MCF 10A (cell line): Measurements from ENCODE around the gene RIC3. TPM values are rescaled to one million over a fixed set of nuclear protein-coding genes. Genes with fewer than 3 reads are reported as not detected.

Source experiments
- BruUV-seq: library from RNA; stranded (reverse); fragments of 400-500 nt; replicated peaks from 2 replicates; lab custom pipeline; 2021; lab: Mats Ljungman, UMichigan
- CTCF ChIA-PET: fragments of 300-600 bp; sonication (Branson Sonifier 250); formaldehyde crosslinking; extraction: SDS; loops from one replicate; lab custom pipeline; 2021; ENCODE audit warnings: antibody characterized with exemption, inconsistent platforms; lab: Yijun Ruan, JAX
- POLR2A ChIA-PET: fragments of 300-600, 350-650 bp; sonication (Branson Sonifier 250); formaldehyde crosslinking; extraction: SDS; loops from one replicate; lab custom pipeline; 2020; ENCODE audit warnings: antibody characterized with exemption, inconsistent platforms; lab: Yijun Ruan, JAX
- DNase-seq: peaks from one replicate; pipeline ENCODE4 v3.0.0-alpha.2; 2018; ENCODE audit not compliant: unreplicated experiment
- H3K27ac Mint-ChIP-seq: one replicate; pipeline ENCODE4 v1.8.0; 2022; ENCODE audit warnings: mild to moderate bottlenecking, low read depth, mixed read lengths; ENCODE audit not compliant: unreplicated experiment
- H3K27me3 Mint-ChIP-seq: one replicate; pipeline ENCODE4 v1.8.0; 2022; ENCODE audit warnings: mixed read lengths; ENCODE audit not compliant: insufficient read depth, unreplicated experiment
- H3K36me3 Mint-ChIP-seq: one replicate; pipeline ENCODE4 v1.8.0; 2022; ENCODE audit warnings: mild to moderate bottlenecking, moderate library complexity, mixed read lengths; ENCODE audit not compliant: insufficient read depth, unreplicated experiment
- H3K4me1 Mint-ChIP-seq: one replicate; pipeline ENCODE4 v1.8.0; 2022; ENCODE audit warnings: mixed read lengths; ENCODE audit not compliant: insufficient read depth, unreplicated experiment
- H3K4me3 Mint-ChIP-seq: one replicate; pipeline ENCODE4 v1.8.0; 2022; ENCODE audit warnings: mild to moderate bottlenecking, moderate library complexity, mixed read lengths; ENCODE audit not compliant: unreplicated experiment
- H3K9me3 Mint-ChIP-seq: one replicate; pipeline ENCODE4 v1.8.0; 2022; ENCODE audit warnings: mixed read lengths; ENCODE audit not compliant: unreplicated experiment
- intact Hi-C: fragments of 100-400 bp; cut with micrococcal nuclease; formaldehyde crosslinking; loops from 2 replicates; pipeline ENCODE4 v1.14.1; 2022
- total RNA-seq: library from RNA; stranded (reverse); gene quantifications from 2 replicates; pipeline ENCODE4 v1.2.3, GENCODE V29; 2022
- TF ChIP-seq, protein P1 (sequence below): fragments of 200-600 bp; IDR thresholded peaks from one replicate; pipeline ENCODE4 v1.8.0; 2022; ENCODE audit warnings: antibody characterized with exemption, mild to moderate bottlenecking; ENCODE audit not compliant: unreplicated experiment

RIC3 gene
- total RNA-seq, 1 experiment from 2014 or later: 0.65 TPM

DNA sequence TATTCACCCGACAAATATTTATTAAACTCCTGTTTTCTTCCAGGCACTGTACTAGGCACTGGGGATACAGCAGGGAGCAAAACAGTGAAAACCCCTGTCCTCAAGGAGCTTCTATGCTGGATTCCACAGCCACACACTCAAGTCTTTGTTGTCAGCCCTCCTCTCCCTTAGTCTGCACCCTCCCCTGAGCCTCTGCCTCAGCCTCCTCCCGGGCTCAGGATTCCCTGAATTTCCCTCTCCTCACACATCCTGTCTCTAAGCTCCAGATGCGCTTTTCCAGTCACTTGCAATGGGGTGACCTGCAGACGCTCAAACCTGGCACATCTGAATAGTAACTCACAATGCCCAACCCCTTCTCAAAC lies 101.3 kb downstream of the RIC3 start:
- Mint-ChIP-seq H3K27me3 (peaks cover under 1% of the 10 kb centered on the region), H3K27ac (no peak overlapping the region), H3K36me3 (no peaks in the 10 kb centered on the region), H3K4me1 (peaks cover 17% of the 10 kb centered on the region), H3K4me3 (no peak overlapping the region), H3K9me3 (no peaks in the 10 kb centered on the region)
- CTCF ChIA-PET: interaction anchor here (0.7 to 5.3 kb wide), 5 partner anchors 23 to 175 kb away, joined by 4 to 25 read pairs (median 20); no protein-coding TSS in a partner anchor
- intact Hi-C loops: no loop called here
- no peak for DNase-seq
- TF ChIP-seq, protein P1, sequence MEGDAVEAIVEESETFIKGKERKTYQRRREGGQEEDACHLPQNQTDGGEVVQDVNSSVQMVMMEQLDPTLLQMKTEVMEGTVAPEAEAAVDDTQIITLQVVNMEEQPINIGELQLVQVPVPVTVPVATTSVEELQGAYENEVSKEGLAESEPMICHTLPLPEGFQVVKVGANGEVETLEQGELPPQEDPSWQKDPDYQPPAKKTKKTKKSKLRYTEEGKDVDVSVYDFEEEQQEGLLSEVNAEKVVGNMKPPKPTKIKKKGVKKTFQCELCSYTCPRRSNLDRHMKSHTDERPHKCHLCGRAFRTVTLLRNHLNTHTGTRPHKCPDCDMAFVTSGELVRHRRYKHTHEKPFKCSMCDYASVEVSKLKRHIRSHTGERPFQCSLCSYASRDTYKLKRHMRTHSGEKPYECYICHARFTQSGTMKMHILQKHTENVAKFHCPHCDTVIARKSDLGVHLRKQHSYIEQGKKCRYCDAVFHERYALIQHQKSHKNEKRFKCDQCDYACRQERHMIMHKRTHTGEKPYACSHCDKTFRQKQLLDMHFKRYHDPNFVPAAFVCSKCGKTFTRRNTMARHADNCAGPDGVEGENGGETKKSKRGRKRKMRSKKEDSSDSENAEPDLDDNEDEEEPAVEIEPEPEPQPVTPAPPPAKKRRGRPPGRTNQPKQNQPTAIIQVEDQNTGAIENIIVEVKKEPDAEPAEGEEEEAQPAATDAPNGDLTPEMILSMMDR: no peak
- no TSS peak for BruUV-seq
- POLR2A ChIA-PET: interaction anchor here (1.4 kb wide), 1 partner anchor 11 kb away, joined by 5 read pairs; no protein-coding TSS in a partner anchor

DNA sequence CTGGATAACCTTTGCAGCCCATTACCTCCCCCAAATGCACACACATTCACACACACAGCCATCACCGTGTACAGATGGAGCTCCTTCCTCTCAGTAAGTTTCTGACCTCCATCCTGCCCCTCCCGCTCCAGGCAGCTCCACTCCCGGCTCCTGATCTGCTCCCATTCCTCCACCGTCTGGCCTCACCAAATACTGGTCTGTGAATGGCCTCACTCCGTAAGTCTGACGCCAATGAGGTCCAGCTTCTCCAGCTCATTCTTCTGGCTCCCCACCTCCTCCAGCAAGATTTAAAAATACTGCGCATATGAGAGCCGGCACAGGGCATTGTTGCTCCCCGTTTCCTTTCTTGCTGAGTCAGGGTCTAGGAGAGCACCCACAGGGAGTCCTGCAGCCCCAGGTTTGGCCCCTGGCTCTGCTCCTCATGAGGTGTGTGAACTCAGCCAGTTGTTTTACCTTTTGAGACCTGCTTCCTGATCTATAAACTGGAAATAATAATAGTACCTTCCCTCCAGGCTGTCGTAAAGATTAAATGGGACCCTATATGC lies 101.8 kb downstream of the RIC3 start:
- intact Hi-C loops: no loop called here
- H3K4me3 Mint-ChIP-seq: no peak overlapping the region
- H3K4me1 Mint-ChIP-seq: peaks cover 17% of the 10 kb centered on the region
- TF ChIP-seq, protein P1: no peak
- POLR2A ChIA-PET: interaction anchor here (0.6 to 1.4 kb wide), 2 partner anchors 8 to 10 kb away, joined by 3 to 5 read pairs; no protein-coding TSS in a partner anchor
- H3K27ac Mint-ChIP-seq: no peak overlapping the region
- no peaks in the 10 kb centered on the region for H3K27me3 Mint-ChIP-seq
- no peaks in the 10 kb centered on the region for H3K36me3 Mint-ChIP-seq
- no peaks in the 10 kb centered on the region for H3K9me3 Mint-ChIP-seq
- CTCF ChIA-PET: interaction anchor here (0.6 to 5.3 kb wide), 10 partner anchors 13 to 174 kb away, joined by 3 to 25 read pairs (median 4); no protein-coding TSS in a partner anchor
- BruUV-seq: no TSS peak
- DNase-seq: no peak

DNA sequence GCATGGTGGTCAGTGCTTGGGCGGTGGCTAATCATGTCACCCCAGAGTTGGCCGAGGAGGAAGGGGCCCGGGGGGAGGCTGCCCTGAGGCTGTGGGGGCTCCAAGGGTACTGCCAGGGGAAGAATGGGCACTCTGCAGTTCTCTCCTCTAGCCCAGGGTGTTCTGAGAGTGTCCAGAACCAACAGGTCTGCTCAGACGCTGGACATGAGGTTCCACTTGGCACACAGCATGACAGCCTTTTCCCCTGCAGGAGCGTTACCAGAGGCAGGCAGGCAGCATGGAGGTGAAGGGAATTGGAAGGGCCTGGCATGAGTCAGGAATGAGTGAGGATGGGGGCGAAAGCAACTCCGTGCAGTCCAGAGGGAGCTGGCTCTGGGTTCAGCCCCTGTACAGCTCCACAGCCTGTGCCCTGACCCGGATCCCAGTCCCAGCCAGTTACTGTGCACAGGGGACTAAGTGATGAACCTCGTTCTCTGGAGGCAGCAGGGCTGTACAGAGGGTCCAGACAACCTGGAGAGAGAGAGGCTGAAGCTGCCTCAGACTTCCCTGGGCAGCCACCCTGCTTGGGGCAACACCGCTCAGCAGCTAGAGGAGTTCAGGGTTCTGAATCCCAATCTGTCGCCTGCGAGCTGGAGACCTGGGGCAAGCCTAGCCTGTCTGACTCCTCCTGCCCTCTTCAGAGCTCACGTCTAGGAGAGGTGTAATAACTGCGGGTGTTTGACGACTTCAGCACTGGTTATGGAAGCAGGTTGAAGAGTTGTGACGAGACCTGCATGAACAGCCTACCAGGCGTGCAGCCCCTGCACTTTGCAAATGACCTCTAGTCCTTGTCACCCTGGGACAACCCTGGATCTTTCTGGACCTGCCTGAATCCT lies 102.6 kb downstream of the RIC3 start:
- no peak overlapping the region for H3K27ac Mint-ChIP-seq

More for the DNA sequence above, 102.6 kb downstream of the RIC3 start:
- H3K36me3 Mint-ChIP-seq: no peaks in the 10 kb centered on the region
- no peaks in the 10 kb centered on the region for H3K27me3 Mint-ChIP-seq
- H3K4me3 Mint-ChIP-seq: no peak overlapping the region
- ChIA-PET POLR2A (interaction anchor here (0.6 to 1.4 kb wide), 2 partner anchors 8 to 9 kb away, joined by 3 to 5 read pairs; no protein-coding TSS in a partner anchor), CTCF (interaction anchor here (0.5 to 5.3 kb wide), 10 partner anchors 14 to 174 kb away, joined by 3 to 25 read pairs (median 4); no protein-coding TSS in a partner anchor)
- H3K9me3 Mint-ChIP-seq: no peaks in the 10 kb centered on the region
- intact Hi-C loops: no loop called here
- peaks cover 17% of the 10 kb centered on the region for H3K4me1 Mint-ChIP-seq
- TF ChIP-seq, protein P1: no peak
- no peak for DNase-seq
- no TSS peak for BruUV-seq
